NCI-H1092 treated with DMSO at 0.1 percent for 48 hours (cell line): ENCODE data around the gene PLA1A.
"Not testable (repeated sequence)": the region's sequence is repeated elsewhere in the genome, so short reads cannot be mapped to it uniquely, and the experiment has no call there.

Experiments used
- DNase-seq: peaks from one replicate; lab custom pipeline; 2025; lab: John Stamatoyannopoulos, UW

The PLA1A gene

GRCh38 chr3:119579366-119580066 is 18.2 kb upstream of the PLA1A start, which contains the start of gene ADPRH:
TSS of gene ADPRH (plus strand) at chr3:119579492. CDS start at chr3:119582170, 2,678 bp downstream.
- DNase-seq: peak; percentile 31

GRCh38 chr3:119580067-119580760 is 17.5 kb upstream of the PLA1A start:
- no peak for DNase-seq

GRCh38 chr3:119582178-119582577 is 15.5 kb upstream of the PLA1A start:
- DNase-seq: no peak

- DNase-seq: no peak
Measured at GRCh38 chr3:119585208-119585607, 12.5 kb upstream of the PLA1A start.

- DNase-seq: no peak
Measured at GRCh38 chr3:119585856-119586570, 11.7 kb upstream of the PLA1A start.

GRCh38 chr3:119586733-119587172 is 10.9 kb upstream of the PLA1A start:
- DNase-seq: no peak

- DNase-seq: no peak
Measured at GRCh38 chr3:119588112-119588511, 9.6 kb upstream of the PLA1A start.

- DNase-seq: no peak
Measured at GRCh38 chr3:119589102-119589773, 8.4 kb upstream of the PLA1A start.

- DNase-seq: no peak
Measured at GRCh38 chr3:119590706-119591105, 7.0 kb upstream of the PLA1A start.

GRCh38 chr3:119592861-119593260 is 4.8 kb upstream of the PLA1A start:
- DNase-seq: no peak

GRCh38 chr3:119594066-119594465 is 3.6 kb upstream of the PLA1A start:
- no peak for DNase-seq

- DNase-seq: not testable (repeated sequence)
Measured at GRCh38 chr3:119594929-119595328, 2.8 kb upstream of the PLA1A start.

GRCh38 chr3:119595639-119596334 is 1.9 kb upstream of the PLA1A start:
- no peak for DNase-seq

- no peak for DNase-seq
Measured at GRCh38 chr3:119596398-119596797, 1.3 kb upstream of the PLA1A start.

GRCh38 chr3:119598410-119599098 is 869 bp downstream of the PLA1A start:
- no peak for DNase-seq

GRCh38 chr3:119599558-119600174 is 2.0 kb downstream of the PLA1A start:
- DNase-seq: no peak

- no peak for DNase-seq
Measured at GRCh38 chr3:119600732-119601131, 3.0 kb downstream of the PLA1A start.

- no peak for DNase-seq
Measured at GRCh38 chr3:119601154-119601553, 3.5 kb downstream of the PLA1A start.

GRCh38 chr3:119602676-119603075 is 5.0 kb downstream of the PLA1A start:
- DNase-seq: no peak

GRCh38 chr3:119604878-119605277 is 7.2 kb downstream of the PLA1A start:
- no peak for DNase-seq
